Measurements from ENCODE around the gene CROCC2.

CROCC2 gene

GRCh38 chr2:240905176-240905781 lies 857 bp upstream of the CROCC2 start:
- DNase-seq (ENCODE audit: low spot score) = no peak

GRCh38 chr2:240906911-240907590 lies 915 bp downstream of the CROCC2 start:
- DNase-seq (ENCODE audit: low spot score) = no peak

- DNase-seq (ENCODE audit: low spot score) = no peak
These were observed 3.3 kb downstream of the CROCC2 start for GRCh38 chr2:240909216-240909974.

GRCh38 chr2:240911641-240912265 lies 5.6 kb downstream of the CROCC2 start:
- DNase-seq (ENCODE audit: low spot score) = no peak

GRCh38 chr2:240912878-240913809 lies 7.0 kb downstream of the CROCC2 start:
- DNase-seq (ENCODE audit: low spot score) = peak; percentile 67

GRCh38 chr2:240913810-240914644 lies 7.9 kb downstream of the CROCC2 start:
- DNase-seq (ENCODE audit: low spot score) = peak; percentile 63

GRCh38 chr2:240914645-240915525 lies 8.7 kb downstream of the CROCC2 start:
- no peak for DNase-seq (ENCODE audit: low spot score)

GRCh38 chr2:240915526-240916341 lies 9.6 kb downstream of the CROCC2 start:
- no peak for DNase-seq (ENCODE audit: low spot score)

- DNase-seq (ENCODE audit: low spot score) = peak; percentile 20
These were observed 10.5 kb downstream of the CROCC2 start for GRCh38 chr2:240916571-240917008.

GRCh38 chr2:240917009-240917683 lies 11.0 kb downstream of the CROCC2 start:
- no peak for DNase-seq (ENCODE audit: low spot score)

GRCh38 chr2:240917684-240918257 lies 11.6 kb downstream of the CROCC2 start:
- no peak for DNase-seq (ENCODE audit: low spot score)

GRCh38 chr2:240918258-240919091 lies 12.3 kb downstream of the CROCC2 start:
- DNase-seq (ENCODE audit: low spot score) = no peak

- DNase-seq (ENCODE audit: low spot score) = no peak
These were observed 13.1 kb downstream of the CROCC2 start for GRCh38 chr2:240919161-240919781.

- no peak for DNase-seq (ENCODE audit: low spot score)
These were observed 13.9 kb downstream of the CROCC2 start for GRCh38 chr2:240919786-240920782.

- DNase-seq (ENCODE audit: low spot score) = no peak
These were observed 14.7 kb downstream of the CROCC2 start for GRCh38 chr2:240920783-240921231.

Data from kidney capillary endothelial cell (primary cell).